Neural progenitor cell (in vitro differentiated cells): ENCODE data around the gene IL20RB.

Source experiments
- CTCF ChIP-seq: fragments of 200-600 bp; sonication (generic); IDR thresholded peaks from 2 replicates; pipeline ENCODE4 v1.5.1; 2017; ENCODE audit warnings: antibody characterized with exemption, mild to moderate bottlenecking
- EZH2 ChIP-seq: fragments of 200-600 bp; sonication (generic); IDR thresholded peaks from 2 replicates; pipeline ENCODE4 v1.6.1; 2017; ENCODE audit warnings: antibody characterized with exemption, mild to moderate bottlenecking, moderate library complexity

- no peak for TF ChIP-seq CTCF
- no peak for TF ChIP-seq EZH2
Observed at GRCh38 chr3:136959599-136959998, 1.8 kb downstream of the IL20RB start.
